HG02798 (cell line): ENCODE measurements around the gene FCRL4.

Experiments
- ATAC-seq: cut with Tn5 transposase; IDR thresholded peaks from one replicate; pipeline ENCODE4 v1.9.1; 2021; ENCODE audit warnings: mild to moderate bottlenecking; ENCODE audit not compliant: unreplicated experiment, poor library complexity

Gene FCRL4

DNA sequence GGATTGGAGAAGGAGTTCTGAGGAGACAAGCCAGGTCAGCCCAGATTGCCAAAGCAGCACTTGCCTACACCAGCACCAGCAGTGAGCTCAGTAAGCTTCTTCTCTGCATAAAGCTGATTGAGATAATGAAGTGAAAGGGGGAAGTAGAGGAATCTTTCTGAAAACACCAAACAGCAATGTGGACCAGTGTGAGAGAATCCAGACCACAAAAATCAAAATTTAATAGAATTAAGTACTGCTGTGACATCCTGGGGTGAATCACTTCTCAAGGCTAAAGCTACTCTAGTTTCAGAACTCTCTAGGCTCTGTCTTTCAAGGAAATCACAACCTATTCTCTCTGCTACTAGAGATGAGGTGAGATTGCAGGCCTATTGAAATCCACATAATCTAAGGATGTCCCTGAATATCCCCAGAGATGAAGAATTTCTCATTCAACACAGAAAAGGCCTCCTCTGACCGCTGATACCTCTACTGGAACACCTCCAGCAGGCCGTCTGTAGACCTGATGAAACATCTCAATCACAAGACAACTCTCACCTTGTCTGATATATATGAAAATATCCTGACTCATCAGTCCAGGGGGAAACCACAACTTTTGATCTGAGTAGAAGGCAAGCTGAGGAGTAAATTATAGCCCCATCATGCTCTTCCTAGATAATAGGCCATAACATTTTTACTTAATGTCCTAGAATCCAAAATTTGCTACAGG lies at the start of gene FCRL4:
FCRL4 (minus strand) TSS at position 127 of the 709 bp plus-strand sequence. CDS start 141 bp downstream, outside the sequence.
- ATAC-seq: peak; percentile 50

DNA sequence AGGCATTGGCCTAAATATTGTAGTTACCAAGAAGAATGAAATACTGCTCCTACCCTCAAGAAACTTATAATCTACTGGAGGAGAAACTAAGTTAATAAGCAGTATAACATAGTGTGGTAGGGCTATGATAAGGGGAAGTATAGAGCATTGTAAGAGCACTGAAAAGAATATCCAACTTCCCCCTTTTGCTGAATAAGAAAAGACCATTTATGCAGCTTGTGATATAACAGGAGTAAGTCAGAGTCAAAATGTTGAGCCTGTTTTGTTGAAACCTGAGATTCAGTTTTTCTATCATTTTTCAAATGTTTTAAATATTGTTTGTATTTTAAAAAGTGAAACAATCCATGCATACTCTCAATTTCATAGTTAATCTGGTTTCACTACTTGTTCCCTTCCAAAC lies 48.3 kb upstream of the FCRL4 start:
- no peak for ATAC-seq

DNA sequence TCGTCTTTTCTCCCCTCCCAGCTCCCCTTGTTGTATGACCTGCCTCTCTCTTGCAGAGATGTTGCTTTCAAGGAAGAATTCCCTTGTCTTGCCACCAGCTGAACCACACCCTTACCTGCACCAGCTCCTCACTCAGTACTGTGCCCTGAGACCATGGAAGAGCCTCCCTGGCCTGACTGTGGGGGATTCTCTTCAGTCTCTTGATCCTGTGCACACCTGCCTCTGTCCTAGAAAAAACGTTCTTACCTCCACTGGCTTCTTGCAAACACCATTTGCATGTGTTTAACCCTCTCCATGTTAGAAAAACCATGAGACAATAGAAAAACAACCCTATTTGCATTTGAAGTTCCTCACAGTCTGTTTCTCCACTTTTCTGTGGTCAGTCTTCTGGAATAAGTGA lies 43.3 kb upstream of the FCRL4 start:
- ATAC-seq: no peak

DNA sequence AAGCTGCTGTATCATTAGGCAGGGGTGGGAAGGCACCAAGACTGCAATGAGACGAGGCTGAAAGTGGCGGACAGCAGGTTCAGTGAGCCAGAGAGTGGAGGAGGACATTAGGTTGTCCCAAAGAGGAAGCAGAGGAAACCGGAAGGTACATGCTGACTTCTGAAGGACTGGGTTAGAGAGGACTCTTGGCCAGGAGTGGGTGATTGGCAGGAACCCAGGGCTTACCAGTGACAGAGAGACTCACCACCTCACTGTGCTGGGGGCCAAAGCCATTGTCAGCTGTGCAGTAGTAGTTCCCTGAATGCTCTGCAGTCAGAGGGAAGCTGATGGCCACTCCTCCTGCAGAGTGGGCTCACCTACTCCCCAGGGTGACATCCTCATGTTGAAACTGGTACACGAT lies 41.9 kb upstream of the FCRL4 start:
- no peak for ATAC-seq

DNA sequence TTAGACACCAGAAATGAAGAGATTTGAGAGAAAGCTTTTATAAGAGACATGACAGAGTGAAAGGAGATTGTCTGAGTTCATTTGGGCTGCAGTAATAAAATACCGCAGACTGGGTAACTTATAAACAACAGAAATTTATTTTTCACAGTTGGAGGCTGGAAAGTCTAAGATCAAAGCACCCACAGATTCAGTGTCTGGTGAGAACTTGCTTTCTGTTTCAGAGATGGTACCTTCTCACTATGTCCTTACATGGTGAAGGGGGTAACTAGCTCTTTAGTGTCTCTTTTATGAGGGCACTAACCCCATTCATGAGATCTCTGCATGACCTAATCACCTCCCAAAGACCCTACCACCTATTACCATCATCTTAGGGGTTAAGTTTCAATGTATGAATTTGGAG lies 30.9 kb upstream of the FCRL4 start:
- ATAC-seq: no peak

DNA sequence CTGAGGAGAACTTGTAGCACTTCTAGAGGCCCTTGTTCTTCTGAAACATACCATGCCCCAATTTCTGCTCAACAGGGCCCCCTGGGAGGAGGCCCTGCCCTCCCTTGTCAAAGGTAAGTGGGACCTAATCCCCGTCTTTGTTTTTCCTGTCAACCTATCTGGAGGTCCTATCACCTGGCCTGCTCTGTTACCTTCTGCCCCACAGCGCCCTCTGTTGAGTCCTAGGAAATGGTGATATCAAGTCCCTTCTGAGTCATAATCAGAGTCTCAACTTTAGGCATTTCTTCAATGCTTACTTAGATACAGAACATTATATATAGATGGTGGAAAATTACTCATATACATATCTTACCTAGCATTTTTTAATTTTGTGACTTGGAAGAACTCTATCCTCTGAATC lies 28.2 kb upstream of the FCRL4 start:
- ATAC-seq: peak; percentile 65

DNA sequence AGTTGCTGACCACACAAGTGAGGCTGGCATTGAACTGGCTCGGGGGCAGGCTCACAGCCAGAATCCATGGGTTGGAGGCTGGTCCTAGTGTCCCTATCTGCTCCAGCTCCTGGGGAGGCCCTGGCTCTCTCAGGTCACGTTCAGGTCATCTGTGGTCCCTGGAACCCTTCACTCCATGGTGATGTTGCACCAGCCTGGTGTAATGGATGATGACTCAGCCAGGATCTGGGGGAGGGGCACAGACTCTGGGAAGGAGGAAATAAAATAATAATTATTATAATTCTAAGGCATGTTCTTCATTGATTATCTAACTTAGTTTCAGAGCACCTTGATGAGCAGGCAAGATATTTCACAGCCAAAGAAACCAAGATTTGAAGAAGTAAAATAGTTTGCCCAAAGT lies 26.6 kb upstream of the FCRL4 start:
- no peak for ATAC-seq

DNA sequence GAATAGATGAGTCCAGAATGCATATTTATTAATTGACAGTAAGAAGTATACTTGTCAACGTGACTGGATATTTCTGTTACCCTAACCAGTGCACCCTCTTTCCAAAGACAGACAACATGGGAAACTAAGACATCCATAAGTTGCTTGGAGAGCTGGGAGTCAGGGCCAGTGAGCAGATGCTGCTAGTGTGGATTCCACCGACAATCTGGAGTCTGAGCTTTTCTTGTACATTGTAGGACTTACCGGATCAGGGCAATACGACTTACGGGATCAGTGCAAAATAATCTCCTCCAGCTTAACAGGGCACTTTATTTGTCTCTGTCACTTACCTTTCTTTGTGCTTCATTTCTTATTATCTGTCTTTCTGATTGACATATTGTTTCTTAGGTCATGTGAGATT lies 24.6 kb upstream of the FCRL4 start:
- no peak for ATAC-seq

DNA sequence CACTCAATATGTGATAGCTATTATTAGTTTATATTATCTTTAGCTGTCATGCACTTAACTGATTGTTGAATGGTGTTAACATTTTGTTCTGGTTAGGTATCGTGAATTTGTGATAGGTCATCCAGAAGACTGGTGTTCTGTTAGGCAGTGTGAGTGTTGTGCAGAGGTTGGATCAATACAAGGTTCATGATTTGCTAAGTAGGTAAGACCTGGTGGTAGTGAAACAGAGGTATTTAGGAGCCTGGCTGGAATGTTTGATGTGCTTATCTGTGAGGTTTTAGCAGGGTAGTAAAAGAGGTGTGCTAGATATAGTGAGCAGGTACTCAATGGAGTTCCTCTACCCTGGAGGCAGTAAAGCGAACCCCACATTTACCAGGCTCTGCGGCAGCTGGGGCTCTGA lies 20.3 kb upstream of the FCRL4 start:
- no peak for ATAC-seq

DNA sequence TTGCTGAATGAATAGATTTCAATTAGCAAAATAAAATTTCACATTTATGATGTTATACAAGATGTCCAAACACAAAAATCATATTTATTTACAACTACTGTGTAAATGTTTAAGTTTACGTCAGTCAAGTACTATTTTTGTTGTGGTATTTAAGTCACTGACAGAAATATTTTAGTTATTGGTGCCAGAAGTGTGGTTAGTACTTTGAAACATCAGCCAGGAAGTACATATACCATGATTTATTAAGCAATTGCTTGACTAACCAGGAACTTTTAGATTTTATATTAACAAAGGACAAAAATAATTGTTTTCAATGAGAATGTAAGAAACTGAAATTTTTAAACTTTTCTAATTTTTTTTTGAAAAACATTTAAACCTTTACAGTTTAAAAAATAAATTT lies 2.4 kb upstream of the FCRL4 start:
- ATAC-seq: no peak

DNA sequence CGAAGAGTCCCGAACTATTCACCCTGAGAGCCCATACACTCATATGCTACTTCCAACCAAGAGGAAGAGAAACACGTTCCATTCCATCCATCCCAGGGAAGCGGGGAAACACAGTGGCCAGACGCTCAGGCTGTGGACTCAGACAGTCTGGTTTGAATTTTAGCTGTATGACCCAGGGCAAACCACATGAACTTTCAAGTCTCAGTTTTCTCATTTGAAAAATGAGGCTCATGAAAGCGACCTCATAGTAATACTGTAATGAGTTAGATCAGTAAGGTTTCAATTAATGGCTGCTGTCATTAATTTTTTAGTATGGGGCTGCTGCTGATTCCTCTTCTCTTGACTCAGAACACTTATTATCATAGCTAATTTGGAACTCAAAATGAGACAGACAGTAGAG lies 1.5 kb downstream of the FCRL4 start:
- peak; percentile 62 for ATAC-seq

DNA sequence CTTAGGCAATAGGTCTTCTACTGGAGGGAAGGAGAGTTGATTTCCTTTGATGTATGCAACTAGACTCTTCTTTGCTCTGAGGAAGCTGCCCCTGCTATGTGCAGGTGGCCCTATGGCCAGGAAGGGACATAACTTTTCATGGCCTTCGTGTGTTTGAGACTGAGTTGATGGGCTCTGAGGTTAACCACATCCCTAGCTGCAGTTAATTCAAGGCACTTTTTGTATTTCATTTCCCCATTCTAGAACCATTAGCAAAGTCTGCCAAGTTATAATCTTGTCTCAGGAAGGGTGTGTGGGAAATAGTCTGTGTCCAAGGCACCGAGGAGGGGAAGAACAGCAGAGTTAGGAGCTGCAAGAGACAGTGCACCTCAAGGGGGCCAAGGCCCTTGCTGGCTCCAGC lies 2.5 kb downstream of the FCRL4 start:
- peak; percentile 81 for ATAC-seq

DNA sequence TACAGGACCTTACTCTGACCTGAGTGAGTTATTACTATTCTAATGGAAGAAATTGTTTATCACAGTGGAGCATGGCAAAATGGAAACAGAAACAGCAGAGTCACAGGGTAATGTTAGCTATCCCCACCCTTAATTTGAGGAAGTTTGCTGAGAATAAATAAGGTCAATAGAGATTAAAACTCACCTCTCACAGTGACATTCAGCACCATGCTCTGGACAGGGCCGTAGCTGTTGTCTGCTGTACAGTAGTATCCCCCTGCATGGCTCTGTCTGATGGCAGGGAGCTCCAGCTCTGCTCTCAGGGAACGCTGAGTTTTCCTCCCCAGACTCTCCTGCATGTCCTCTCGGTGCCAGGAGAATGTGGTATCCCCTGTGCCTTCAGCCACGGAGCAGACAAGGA lies 11.9 kb downstream of the FCRL4 start:
- ATAC-seq: no peak

DNA sequence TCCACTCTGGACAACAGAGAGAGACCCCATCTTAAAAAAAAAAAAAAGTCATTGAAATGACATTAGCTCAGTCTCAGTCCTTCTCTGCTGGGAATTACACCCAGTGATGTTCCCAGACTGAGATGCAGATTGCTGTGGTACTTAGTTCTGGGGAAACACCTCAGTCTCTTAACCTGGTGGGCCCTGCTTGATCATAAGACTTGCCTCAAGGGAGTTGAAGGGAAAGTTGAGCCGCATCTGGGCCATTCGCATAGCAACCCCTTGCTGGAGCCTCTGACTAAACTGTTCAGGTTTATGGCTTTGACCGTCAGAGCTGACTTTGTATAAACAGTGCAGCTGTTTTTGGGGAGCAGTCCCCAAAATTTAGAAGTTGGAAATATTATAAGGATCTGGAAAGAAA lies 13.4 kb downstream of the FCRL4 start:
- no peak for ATAC-seq

DNA sequence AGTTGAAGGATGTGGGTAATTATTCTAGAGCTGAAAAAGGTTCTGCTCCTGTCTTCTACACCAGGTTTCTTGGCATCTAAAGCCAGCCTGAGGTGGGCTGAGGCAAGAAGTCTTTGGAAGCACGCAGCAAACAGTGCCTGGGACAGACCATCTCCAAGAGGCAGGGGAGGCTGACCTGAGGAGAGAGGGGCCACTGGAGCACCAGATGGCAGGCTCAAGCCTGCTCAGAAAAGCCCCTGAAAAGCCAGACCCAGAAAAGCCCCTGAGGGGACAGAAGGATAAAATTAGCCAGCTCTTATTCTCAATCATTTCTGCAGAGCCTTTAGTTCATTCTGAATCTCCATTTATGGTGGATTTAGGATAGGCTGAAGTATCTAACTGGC lies 17.1 kb downstream of the FCRL4 start:
- ATAC-seq: no peak

DNA sequence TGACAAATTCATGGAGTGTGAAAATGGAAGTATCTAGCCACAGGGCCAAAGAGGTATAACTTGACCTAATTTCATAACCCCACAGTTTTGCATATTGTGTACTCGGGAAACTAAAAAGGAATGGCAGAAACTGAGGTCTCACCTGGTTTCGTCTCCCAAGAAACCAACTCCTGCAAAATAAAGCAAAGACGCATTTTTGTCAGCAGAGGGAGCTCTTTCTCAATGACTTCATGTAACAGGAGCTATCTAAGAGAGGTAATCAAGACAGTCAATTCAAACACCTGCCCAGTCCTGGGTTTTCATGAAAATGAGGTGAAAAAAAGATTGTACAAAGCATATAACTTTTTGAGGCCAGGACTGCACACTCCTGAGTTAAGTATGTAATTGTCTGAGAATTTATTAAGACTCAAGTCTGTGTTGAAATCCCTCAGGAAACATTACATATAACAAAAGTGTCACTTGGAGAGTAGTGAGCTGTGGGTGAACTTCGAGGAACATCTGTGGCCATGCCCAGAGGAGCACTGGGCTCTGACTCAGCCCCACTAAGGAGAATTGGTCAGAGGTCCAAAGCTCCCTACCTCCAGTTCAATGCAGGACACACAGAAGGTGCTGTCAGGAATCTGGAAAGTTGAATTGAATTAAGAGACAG lies 17.6 kb downstream of the FCRL4 start:
- no peak for ATAC-seq

DNA sequence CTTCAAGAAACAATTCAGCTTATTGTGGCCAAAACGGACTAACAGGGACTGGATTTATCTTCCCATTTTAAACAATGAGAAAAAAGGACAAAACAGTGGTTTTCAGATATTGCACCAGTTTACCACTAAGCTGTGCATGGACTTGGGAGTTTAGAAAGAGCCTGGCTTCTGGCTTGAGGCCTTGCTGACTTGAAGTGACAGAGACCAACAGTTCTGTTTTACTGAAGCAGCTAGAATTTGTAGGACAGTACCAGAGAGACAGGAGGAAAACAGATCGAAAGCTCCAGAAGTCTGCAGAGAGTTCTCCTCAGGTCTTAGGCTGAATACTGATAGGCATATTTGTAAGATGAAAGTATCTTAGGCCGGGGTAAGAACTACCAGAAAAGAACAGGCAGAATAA lies 20.5 kb downstream of the FCRL4 start:
- ATAC-seq: no peak

DNA sequence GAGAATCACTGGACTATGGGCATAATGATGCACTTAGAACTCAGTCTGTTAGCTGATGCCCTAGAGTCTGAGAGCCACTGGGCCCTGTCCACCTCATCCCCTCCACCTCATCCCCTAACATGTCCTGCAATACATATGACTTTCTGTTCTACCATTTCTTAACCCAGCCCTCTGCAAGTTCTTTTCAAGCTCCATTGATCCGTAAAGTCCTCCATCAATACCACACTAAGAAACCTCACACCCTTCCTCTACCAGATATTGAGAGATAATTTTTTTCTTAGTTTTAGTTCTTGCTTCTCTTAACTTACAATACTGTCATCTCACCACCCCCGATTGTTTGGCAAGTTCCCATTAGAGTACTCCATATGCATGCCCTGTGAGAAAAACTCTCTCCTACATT lies 22.1 kb downstream of the FCRL4 start:
- ATAC-seq: peak; percentile 63

DNA sequence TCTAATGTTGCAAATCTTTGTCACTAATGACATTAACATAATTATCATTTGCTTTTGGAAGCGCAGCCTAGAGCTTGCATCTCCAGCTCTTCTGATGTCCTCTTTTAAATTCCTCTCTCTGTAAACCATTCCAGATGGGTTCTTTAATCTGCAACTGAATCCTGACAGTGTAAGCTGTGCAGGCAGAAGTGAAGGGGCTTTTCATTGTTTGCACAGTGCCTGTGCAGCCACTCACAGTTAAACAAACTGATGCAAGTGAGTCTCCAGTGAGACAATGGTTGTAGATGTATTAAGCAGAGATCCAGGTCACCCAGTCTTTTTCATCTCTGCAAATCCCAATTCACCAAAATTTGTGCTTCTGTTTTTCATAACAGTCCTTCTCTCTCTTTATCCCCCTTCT lies 23.0 kb downstream of the FCRL4 start:
- ATAC-seq: no peak

DNA sequence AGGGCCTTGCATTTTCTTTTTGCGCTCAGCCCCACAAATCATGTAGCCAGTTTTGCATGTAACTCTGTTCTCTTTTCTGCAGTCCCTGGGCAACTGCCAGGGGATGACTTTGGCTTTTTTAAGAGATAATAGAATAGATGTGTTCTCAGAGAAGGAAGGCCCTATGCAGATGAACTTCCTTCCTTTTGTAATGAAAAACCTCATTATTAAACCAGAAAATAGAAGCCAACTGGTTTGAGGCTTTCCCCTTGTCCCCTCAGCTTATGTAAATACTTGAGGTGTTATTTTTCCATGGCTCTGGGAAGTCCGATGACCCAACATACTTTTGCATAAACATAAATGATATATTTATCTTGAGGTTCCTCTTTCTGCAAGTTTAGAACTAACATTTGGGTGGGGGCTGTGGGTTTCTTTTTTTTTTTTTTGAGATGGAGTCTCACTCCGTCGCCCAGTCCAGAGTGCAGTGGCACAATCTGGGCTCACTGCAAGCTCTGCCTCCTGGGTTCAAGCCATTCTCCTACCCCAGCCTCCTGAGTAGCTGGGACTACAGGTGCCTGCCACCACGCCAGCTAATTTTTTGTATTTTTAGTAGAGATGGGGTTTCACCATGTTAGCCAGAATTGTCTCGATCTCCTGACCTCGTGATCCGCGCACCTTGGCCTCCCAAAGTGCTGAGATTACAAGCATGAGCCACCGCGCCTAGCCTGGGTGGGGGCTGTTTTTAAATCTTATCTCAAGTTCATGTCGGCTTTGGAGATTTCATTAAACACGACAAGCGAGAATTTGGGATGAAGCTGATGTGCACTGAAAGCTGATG lies 31.2 kb downstream of the FCRL4 start:
- ATAC-seq: peak; percentile 55

DNA sequence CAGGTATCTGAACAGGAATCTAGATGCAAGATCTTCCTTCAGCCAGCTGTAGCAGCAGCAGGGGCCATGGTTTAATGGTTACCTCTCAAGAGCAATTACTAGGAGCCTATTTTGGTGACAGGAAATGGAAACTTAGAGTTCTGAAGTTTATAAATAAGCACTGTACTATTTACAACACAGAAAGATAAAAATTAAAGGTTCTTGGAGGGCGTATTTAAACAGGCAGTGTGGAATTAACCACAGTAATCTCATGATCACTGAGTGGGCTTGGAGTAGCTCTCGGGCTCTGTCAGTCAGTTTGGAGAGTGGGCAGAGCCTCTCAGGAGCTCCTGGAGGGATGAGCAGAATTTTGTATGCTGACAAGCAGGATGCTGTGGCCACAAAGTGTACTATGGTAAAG lies 35.4 kb downstream of the FCRL4 start:
- ATAC-seq: peak; percentile 85
